NCI-H1436 treated with DMSO at 0.1 percent for 48 hours (cell line): ENCODE measurements around the gene SCRT2.
"Not testable (repeated sequence)": the region's sequence is repeated elsewhere in the genome, so short reads cannot be mapped to it uniquely, and the experiment has no call there.

Experiments used
- DNase-seq: peaks from one replicate; lab custom pipeline; 2025; lab: John Stamatoyannopoulos, UW

SCRT2 gene

GRCh38 chr20:701401-702129 is 26.0 kb upstream of the SCRT2 start:
- no peak for DNase-seq

DNA sequence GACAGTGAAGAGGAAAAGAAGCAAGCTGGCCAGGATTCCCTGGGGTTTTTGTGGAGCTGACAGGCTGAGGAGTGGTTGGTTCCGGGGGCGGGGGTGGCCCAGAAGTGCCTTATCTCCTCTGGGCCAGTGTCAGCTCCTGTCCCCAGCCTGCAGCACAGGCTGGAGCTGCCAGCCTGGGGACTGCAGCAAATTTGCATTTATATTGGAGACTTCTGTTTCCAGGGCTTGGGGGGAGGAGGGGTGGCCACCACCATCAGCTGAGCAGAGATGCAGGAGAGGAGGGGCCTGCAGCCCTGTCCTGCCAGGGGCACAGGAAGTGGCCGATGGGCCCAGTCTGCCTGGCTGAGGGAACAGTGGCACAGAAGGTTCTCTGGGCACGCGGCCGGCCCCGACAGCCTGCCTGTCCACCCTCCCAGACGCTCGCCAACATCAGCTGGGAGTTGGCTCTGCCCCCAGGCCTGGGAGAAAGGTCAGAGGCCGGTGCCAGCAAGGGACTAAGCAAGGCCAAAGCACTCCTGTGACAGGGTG is 24.3 kb upstream of the SCRT2 start:
- DNase-seq, result no peak

DNA sequence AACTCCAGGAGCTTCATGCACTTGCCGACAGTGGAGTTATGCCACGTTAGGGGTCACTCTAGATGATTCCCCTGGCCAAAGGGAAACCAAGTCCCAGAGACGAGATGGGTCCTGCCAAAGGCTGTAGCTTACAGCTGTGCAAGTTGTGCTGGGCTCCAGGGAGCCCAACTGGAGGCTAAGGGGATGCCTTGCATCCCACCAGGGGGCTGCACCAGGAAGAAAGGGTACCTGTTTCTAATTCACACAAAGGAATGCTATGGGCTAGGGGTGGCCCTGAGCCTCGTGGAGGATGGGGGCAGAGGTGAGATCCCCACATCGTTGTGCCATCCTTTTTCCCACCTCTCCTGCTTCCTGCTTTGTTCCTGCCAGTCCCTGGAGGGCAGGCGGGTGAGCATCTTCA is 23.7 kb upstream of the SCRT2 start:
- DNase-seq, result no peak

GRCh38 chr20:698276-698675 is 22.7 kb upstream of the SCRT2 start:
- no peak for DNase-seq

DNA sequence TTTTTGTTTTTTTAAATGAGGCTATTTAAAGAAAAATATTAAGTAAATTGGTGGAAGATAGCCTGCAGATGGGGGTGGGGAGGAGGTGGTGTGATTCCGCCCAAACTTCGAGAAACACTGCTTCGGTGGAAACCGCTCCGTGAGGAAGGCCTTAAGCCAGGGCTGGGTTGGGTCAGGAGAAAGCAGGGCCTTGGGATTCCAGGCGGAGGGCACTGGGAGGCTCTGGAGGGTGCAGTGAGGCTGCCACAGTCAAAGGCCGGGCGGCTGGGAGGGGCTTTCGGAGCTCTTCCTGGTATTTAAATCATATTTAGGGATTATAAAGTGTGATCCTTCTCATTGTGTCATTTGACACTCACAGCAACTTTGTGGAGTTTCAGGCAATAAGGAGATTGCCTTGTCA is 22.2 kb upstream of the SCRT2 start:
- DNase-seq, result no peak

- DNase-seq, result no peak
Observed at GRCh38 chr20:695165-695866, 19.7 kb upstream of the SCRT2 start.

- no peak for DNase-seq
Observed at GRCh38 chr20:694496-694895, 18.9 kb upstream of the SCRT2 start.

DNA sequence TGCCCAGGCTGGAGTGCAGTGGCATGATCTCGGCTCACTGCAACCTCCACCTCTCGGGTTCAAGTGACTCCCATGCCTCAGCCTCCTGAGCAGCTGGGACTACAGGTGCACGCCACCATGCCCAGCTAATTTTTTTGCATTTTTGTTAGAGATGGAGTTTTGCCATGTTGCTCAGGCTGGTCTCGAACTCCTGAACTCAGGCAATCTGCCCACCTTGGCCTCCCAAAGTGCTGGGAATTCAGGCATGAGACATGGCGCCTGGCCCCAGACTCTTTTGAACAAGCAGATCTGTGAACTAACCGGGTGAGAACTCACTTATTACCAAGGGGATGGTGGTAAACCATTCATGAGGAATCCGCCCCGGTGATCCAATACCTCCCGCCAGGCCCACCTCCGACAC is 18.2 kb upstream of the SCRT2 start:
- not testable (repeated sequence) for DNase-seq

DNA sequence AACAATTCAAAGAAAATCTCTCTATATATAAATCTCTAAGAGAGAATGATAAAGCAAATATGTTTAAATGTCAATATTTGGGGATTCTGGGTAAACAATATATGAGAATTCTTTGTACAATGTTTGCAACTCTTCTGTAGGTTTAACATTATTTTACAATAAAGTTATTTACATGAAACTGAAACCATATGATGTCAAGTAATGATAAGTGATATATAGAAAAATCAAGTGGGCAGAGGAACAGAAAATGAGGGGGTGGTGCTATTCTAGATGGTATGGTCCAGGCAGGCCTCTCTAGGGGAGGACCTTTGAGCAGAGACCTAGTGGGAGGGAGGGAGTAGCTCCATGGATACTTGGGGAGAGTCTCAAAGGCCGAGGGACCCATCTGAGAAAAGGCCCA is 16.4 kb upstream of the SCRT2 start:
- no peak for DNase-seq

GRCh38 chr20:689947-690346 is 14.3 kb upstream of the SCRT2 start:
- no peak for DNase-seq

DNA sequence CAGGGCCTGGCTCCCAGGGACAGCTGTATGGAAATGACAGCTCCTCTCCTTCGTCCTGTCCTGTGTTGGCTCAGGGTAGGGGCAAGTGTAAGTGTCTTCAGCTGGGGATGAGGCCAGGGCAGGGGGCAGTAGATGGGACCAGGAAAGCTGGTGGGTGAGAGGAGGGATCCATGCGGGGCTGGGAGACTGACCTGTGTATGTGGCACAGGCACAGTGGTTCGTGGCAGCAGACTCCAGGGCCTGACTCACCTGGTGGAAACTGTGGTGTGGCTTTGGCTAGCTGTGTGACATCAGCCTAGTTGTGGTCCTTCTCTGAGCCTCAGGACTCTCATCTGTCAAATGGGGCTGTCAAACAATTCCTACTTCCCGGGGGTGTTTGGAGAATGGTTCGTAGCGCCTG is 13.7 kb upstream of the SCRT2 start:
- DNase-seq, result no peak

DNA sequence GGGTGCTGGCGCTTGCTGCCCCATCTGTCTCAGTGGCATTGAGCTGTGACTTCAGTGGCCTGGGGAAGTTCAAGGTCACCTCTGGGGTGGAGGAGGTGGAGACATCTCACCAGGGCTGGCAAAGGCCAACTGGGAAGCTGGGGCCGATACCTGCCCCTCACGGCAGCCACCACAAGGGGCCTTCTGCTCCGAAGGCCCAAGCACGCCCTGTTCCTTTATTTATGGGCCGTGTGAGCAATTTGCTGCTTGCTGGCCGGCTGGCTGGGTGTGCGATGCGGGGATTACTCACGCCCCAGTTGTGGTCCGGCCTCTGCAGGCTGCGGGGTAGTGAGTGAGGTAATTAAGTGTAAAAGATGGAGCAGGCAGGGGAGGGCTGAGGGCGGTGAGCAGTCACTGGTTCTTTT is 13.2 kb upstream of the SCRT2 start:
- no peak for DNase-seq

DNA sequence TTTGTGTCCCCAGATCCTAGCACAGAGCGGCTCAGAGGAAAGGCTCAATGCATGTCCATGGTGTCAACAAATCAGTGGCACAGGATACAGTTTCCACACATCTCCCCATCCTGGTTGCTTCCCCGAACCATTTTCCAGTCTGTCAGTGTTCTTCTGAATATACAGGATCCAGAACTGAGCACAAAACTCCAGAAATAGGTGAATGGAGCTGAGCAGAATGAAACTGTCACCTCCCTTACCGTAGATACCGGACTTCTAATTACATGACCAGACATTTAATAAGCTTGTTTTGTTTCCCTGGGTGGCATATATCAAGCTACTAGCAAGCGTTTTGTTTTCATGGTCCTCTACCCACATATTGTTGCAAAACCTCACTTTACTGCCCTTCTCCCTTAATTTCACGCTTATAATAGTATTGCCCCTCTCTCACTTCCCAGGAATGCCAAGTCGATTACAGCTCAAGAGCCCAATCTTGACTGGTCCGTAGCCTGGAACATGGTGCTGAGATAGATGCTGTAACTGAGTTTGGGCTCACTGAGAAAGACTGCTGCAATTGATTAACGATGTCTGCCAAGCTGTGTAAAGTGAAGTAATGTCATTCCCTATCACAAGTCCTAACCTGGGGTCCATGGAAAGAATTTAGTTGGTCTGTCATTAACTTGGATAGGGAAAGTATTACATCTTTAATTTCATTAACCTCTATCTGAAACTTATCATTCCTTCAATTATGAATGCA is 12.0 kb upstream of the SCRT2 start:
- DNase-seq, result no peak

GRCh38 chr20:684676-685319 is 9.2 kb upstream of the SCRT2 start:
- no peak for DNase-seq

- DNase-seq, result no peak
Observed at GRCh38 chr20:682123-682522, 6.5 kb upstream of the SCRT2 start.

GRCh38 chr20:680638-681187 is 5.1 kb upstream of the SCRT2 start:
- DNase-seq, result no peak

GRCh38 chr20:677957-678356 is 2.4 kb upstream of the SCRT2 start:
- DNase-seq, result no peak

- DNase-seq, result no peak
Observed at GRCh38 chr20:676967-677366, 1.4 kb upstream of the SCRT2 start.

DNA sequence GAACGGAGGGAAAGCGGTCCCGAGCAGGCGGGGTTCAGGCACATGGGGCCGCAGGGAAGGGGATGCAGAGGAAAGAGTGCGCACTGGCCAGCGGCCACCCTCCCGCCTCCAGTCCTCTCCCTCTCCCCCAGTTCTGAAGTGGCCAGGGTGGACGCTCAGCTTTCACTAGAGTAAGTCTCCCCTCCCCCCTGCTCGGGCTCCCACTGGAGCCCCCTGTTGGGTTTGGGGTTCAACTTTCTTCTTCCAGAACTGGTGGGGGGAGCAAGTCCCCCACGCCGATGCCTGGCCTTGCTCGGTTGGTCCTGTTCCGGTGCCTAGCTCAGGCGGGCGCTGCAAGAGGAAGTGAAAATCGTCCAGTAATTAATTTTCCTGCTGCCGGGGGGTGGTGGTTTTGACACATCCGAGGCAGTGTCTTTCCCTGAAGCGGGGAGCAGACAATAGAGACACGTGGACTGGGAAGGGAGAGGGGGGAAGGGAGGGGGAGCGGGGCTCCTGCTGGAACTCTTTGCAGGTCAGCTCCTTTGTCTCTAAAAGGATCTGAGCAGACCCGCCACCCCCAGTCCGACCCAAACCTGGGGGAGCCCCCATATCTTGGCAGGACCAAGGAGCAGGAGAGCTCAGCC is 824 bp upstream of the SCRT2 start:
- no peak for DNase-seq

GRCh38 chr20:675033-675452 is 559 bp downstream of the SCRT2 start:
- no peak for DNase-seq

DNA sequence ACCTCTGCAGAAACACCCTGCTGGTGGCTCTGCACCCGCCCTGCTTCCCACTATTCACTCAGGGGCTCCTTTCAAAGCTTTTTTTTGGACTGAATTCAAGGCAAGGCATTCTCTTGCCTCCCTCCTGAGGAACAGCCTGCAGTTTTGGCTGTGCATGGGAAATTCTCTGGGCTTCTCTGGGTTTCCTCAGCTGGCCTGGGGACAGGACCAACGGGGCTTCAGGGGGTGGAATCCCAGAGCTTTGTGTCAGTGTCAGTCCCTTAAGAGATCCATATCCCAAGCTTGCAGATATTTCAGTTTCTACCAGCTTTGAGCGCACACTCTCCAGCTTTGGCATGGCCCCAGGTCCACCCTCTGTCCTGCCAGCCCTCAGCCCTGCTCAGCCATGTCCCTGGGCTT is 2.0 kb downstream of the SCRT2 start:
- DNase-seq, result no peak
